ENCODE measurements around the gene ZNHIT2.

DNA sequence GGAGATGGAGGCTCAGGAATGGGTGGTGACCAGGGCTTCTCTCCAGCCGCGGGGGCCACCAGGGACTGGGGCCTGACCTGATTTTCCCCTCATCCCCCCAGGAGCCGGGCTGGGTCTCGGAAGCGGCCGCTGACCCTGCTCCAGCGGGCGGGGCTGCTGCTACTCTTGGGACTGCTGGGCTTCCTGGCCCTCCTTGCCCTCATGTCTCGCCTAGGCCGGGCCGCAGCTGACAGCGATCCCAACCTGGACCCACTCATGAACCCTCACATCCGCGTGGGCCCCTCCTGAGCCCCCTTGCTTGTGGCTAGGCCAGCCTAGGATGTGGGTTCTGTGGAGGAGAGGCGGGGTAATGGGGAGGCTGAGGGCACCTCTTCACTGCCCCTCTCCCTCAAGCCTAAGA lies 29.7 kb downstream of the ZNHIT2 start:
- no peak for TF ChIP-seq TAF1 (IDR thresholded peaks at IDR 0.05; ENCODE audit: borderline replicate concordance, low read depth, low read length)
- TF ChIP-seq POLR2AphosphoS5 (IDR thresholded peaks at IDR 0.05; ENCODE audit: low read depth, low read length), result no peak
- no peak for TF ChIP-seq POLR2A (IDR thresholded peaks at IDR 0.05; ENCODE audit: low read depth, low read length)
